ENCODE measurements around the gene TK1.

DNA sequence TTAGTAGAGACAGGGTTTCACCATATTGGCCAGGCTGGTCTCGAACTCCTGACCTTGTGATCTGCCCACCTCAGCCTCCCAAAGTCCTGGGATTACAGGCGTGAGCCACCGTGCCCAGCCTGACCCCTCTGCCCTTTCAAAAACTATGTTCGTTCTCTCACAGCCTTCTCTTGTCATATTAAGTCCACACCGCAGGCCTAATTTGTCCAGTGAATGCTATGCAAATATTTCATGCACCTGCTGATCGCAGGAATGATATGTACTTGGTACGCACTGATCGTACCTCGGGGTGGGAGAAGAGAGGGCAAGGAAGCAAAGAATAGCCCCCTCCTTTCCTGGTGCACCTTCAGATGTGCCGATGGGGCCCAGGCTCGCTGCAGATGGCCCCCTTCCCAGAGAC is 24.2 kb upstream of the TK1 start:
- TF ChIP-seq, protein P1, sequence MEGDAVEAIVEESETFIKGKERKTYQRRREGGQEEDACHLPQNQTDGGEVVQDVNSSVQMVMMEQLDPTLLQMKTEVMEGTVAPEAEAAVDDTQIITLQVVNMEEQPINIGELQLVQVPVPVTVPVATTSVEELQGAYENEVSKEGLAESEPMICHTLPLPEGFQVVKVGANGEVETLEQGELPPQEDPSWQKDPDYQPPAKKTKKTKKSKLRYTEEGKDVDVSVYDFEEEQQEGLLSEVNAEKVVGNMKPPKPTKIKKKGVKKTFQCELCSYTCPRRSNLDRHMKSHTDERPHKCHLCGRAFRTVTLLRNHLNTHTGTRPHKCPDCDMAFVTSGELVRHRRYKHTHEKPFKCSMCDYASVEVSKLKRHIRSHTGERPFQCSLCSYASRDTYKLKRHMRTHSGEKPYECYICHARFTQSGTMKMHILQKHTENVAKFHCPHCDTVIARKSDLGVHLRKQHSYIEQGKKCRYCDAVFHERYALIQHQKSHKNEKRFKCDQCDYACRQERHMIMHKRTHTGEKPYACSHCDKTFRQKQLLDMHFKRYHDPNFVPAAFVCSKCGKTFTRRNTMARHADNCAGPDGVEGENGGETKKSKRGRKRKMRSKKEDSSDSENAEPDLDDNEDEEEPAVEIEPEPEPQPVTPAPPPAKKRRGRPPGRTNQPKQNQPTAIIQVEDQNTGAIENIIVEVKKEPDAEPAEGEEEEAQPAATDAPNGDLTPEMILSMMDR (IDR thresholded peaks at IDR 0.05) = no peak
- TF ChIP-seq POLR2AphosphoS5 (IDR thresholded peaks at IDR 0.05) = no peak

Measured in suprapubic skin (tissue), 3 donors.